HG03095 (cell line): Measurements from ENCODE around the gene NIF3L1.
"Not testable (repeated sequence)": the region's sequence is repeated elsewhere in the genome, so short reads cannot be mapped to it uniquely, and the experiment has no call there.

Source experiments
- ATAC-seq: cut with Tn5 transposase; IDR thresholded peaks from one replicate; pipeline ENCODE4 v1.9.1; 2021; ENCODE audit warnings: moderate library complexity; ENCODE audit not compliant: unreplicated experiment

NIF3L1 gene

GRCh38 chr2:200871151-200871550 lies 18.0 kb upstream of the NIF3L1 start:
- ATAC-seq = no peak

- ATAC-seq = no peak
Measured at GRCh38 chr2:200873560-200873959, 15.6 kb upstream of the NIF3L1 start.

GRCh38 chr2:200877443-200877842 lies 11.7 kb upstream of the NIF3L1 start:
- ATAC-seq = no peak

- ATAC-seq = no peak
Measured at GRCh38 chr2:200878289-200878880, 10.8 kb upstream of the NIF3L1 start.

GRCh38 chr2:200881715-200882249 lies 7.4 kb upstream of the NIF3L1 start:
- ATAC-seq = not testable (repeated sequence)

GRCh38 chr2:200899482-200899881 lies 10.3 kb downstream of the NIF3L1 start:
- ATAC-seq = no peak

- peak; percentile 99 for ATAC-seq
Measured at GRCh38 chr2:200901459-200902072, 12.4 kb downstream of the NIF3L1 start.

GRCh38 chr2:200905618-200906296 lies 16.6 kb downstream of the NIF3L1 start:
- peak; percentile 45 for ATAC-seq

- no peak for ATAC-seq
Measured at GRCh38 chr2:200909958-200910357, 20.8 kb downstream of the NIF3L1 start.

GRCh38 chr2:200913654-200914053 lies 24.5 kb downstream of the NIF3L1 start:
- no peak for ATAC-seq

- ATAC-seq = no peak
Measured at GRCh38 chr2:200922439-200922838, 33.3 kb downstream of the NIF3L1 start.

GRCh38 chr2:200929334-200930249 lies 40.4 kb downstream of the NIF3L1 start:
- no peak for ATAC-seq

GRCh38 chr2:200930947-200931626 lies 41.9 kb downstream of the NIF3L1 start:
- ATAC-seq = no peak

- ATAC-seq = no peak
Measured at GRCh38 chr2:200939832-200940231, 50.7 kb downstream of the NIF3L1 start.

- no peak for ATAC-seq
Measured at GRCh38 chr2:200943527-200944105, 54.4 kb downstream of the NIF3L1 start.

- no peak for ATAC-seq
Measured at GRCh38 chr2:200944467-200945394, 55.6 kb downstream of the NIF3L1 start.

GRCh38 chr2:200945395-200945729 lies 56.2 kb downstream of the NIF3L1 start:
- no peak for ATAC-seq

- ATAC-seq = no peak
Measured at GRCh38 chr2:200950378-200950777, 61.2 kb downstream of the NIF3L1 start.
